Liver (tissue), 9 donors: ENCODE results near the gene ANTXR2. TPM values are rescaled to one million over a fixed set of nuclear protein-coding genes. Genes with fewer than 3 reads are reported as not detected.

Experiments used
- DNase-seq: peaks from one replicate; pipeline ENCODE4 v3.0.0-alpha.2; 2017; ENCODE audit warnings: low spot score
- H3K27ac ChIP-seq, 2 donors: one replicate each; pipeline ENCODE4 v1.7.0; 2013; ENCODE audit warnings: inconsistent platforms in 2 of 2, low read length in 2 of 2, control low read depth in 1 of 2, low read depth in 1 of 2, mild to moderate bottlenecking in 1 of 2
- H3K27me3 ChIP-seq, 4 donors: one replicate each; pipeline versions ENCODE4 v1.6.1 to v1.7.0; 2013; ENCODE audit warnings: low read length in 3 of 4, inconsistent platforms in 1 of 4, mild to moderate bottlenecking in 1 of 4, moderate library complexity in 1 of 4; ENCODE audit not compliant: control insufficient read depth in 4 of 4, insufficient read depth in 4 of 4
- H3K36me3 ChIP-seq, 4 donors: one replicate each; pipeline versions ENCODE4 v1.6.1 to v1.7.0; 2013; ENCODE audit warnings: low read length in 3 of 4, mild to moderate bottlenecking in 3 of 4, low read depth in 1 of 4, moderate library complexity in 1 of 4; ENCODE audit not compliant: control insufficient read depth in 4 of 4, insufficient read depth in 3 of 4
- H3K4me1 ChIP-seq, 4 donors: one replicate each; pipeline versions ENCODE4 v1.6.1 to v1.7.0; 2013; ENCODE audit warnings: low read length in 3 of 4, mild to moderate bottlenecking in 3 of 4, moderate library complexity in 1 of 4; ENCODE audit not compliant: control insufficient read depth in 4 of 4, insufficient read depth in 4 of 4
- H3K4me3 ChIP-seq, 3 donors: one replicate each; pipeline versions ENCODE4 v1.6.1 to v1.7.0; 2013; ENCODE audit warnings: low read length in 3 of 3, control low read depth in 1 of 3, low read depth in 1 of 3, mild to moderate bottlenecking in 1 of 3
- H3K9ac ChIP-seq, 2 donors: one replicate each; pipeline ENCODE4 v1.7.0; 2013; ENCODE audit warnings: low read length in 2 of 2, mild to moderate bottlenecking in 2 of 2, moderate library complexity in 2 of 2, control low read depth in 1 of 2, low read depth in 1 of 2
- H3K9me3 ChIP-seq, 4 donors: one replicate each; pipeline versions ENCODE4 v1.6.1 to v1.7.0; 2013; ENCODE audit warnings: low read length in 3 of 4; ENCODE audit not compliant: control insufficient read depth in 4 of 4
- EGR1 ChIP-seq, 2 donors: IDR thresholded peaks; 2 replicates each; pipeline ENCODE4 v1.6.1; 2016 to 2018; ENCODE audit warnings: antibody characterized with exemption in 2 of 2, low read depth in 2 of 2
- FOXA1 ChIP-seq: IDR thresholded peaks from 2 replicates; pipeline ENCODE4 v1.6.1; 2016; ENCODE audit warnings: antibody characterized with exemption
- FOXA2 ChIP-seq: IDR thresholded peaks from 2 replicates; pipeline ENCODE4 v1.6.1; 2016; ENCODE audit warnings: antibody characterized with exemption
- GABPA ChIP-seq, 2 donors: IDR thresholded peaks in 1 of 2; conservative IDR thresholded peaks in 1 of 2; 2 replicates each; pipeline ENCODE4 v1.6.1; 2016; ENCODE audit warnings: antibody characterized with exemption in 2 of 2, mild to moderate bottlenecking in 1 of 2, moderate library complexity in 1 of 2
- HNF4A ChIP-seq, 2 donors: conservative IDR thresholded peaks; 2 replicates each; pipeline ENCODE4 v1.6.1; 2016; ENCODE audit warnings: antibody characterized with exemption in 2 of 2, mild to moderate bottlenecking in 2 of 2
- HNF4G ChIP-seq: IDR thresholded peaks from 2 replicates; pipeline ENCODE4 v1.6.1; 2016; ENCODE audit warnings: antibody characterized with exemption
- JUND ChIP-seq, 2 donors: IDR thresholded peaks; 2 replicates each; pipeline ENCODE4 v1.6.1; 2016; ENCODE audit warnings: antibody characterized with exemption in 2 of 2
- NR2F2 ChIP-seq: IDR thresholded peaks from 2 replicates; pipeline ENCODE4 v1.6.1; 2016; ENCODE audit warnings: antibody characterized with exemption
- RAD21 ChIP-seq, 2 donors: IDR thresholded peaks; 2 replicates each; pipeline ENCODE4 v1.6.1; 2016; ENCODE audit warnings: antibody characterized with exemption in 2 of 2, mild to moderate bottlenecking in 2 of 2
- RXRA ChIP-seq, 2 donors: IDR thresholded peaks; 2 replicates each; pipeline ENCODE4 v1.6.1; 2017 to 2018; ENCODE audit warnings: antibody characterized with exemption in 2 of 2, mild to moderate bottlenecking in 1 of 2
- SP1 ChIP-seq: IDR thresholded peaks from 2 replicates; pipeline ENCODE4 v1.6.1; 2018; ENCODE audit warnings: antibody characterized with exemption, mild to moderate bottlenecking
- TAF1 ChIP-seq: conservative IDR thresholded peaks from 2 replicates; pipeline ENCODE4 v1.6.1; 2016; ENCODE audit warnings: antibody characterized with exemption, mild to moderate bottlenecking
- YY1 ChIP-seq: IDR thresholded peaks from 2 replicates; pipeline ENCODE4 v1.6.1; 2016; ENCODE audit warnings: antibody characterized with exemption, mild to moderate bottlenecking
- polyA plus RNA-seq, 2 donors: library from polyadenylated mRNA; stranded (reverse) in 1 of 2; unstranded in 1 of 2; fragments of 200-250 nt in 1 of 2; fragments of >200 nt in 1 of 2; fragmentation: Nextera tagmentation in 1 of 2; extraction: Ambion mirVana in 1 of 2; gene quantifications; one replicate each; pipeline versions ENCODE4 v1.2.1 to v1.2.3, GENCODE V29; 2013 to 2015
- total RNA-seq, 2 donors: library from RNA; depleted of rRNA; stranded (reverse); fragments of >200 nt; gene quantifications; one replicate each; pipeline ENCODE4 v1.2.3, GENCODE V29; 2014
- TF ChIP-seq, protein P1 (sequence below): IDR thresholded peaks from 2 replicates; pipeline ENCODE4 v1.6.1; 2016; ENCODE audit warnings: antibody characterized with exemption, mild to moderate bottlenecking
- TF ChIP-seq, protein P2 (sequence below): IDR thresholded peaks from 2 replicates; pipeline ENCODE4 v1.6.1; 2016; ENCODE audit warnings: antibody characterized with exemption
- TF ChIP-seq, protein P3 (sequence below): IDR thresholded peaks from 2 replicates; pipeline ENCODE4 v1.6.1; 2016; ENCODE audit warnings: antibody characterized with exemption
- TF ChIP-seq, protein P4 (sequence below): fragments of 150-350 bp; IDR thresholded peaks from 2 replicates; pipeline ENCODE4 v1.5.1; 2017; ENCODE audit warnings: improper control_type of control experiment, low read depth, low read length; ENCODE audit not compliant: missing input control
- TF ChIP-seq, protein P5 (sequence below): IDR thresholded peaks from 2 replicates; pipeline ENCODE4 v1.6.1; 2016; ENCODE audit warnings: antibody characterized with exemption
- donor health status: healthy.
- donor health status: healthy.
- donor health status: healthy.
- donor health status: healthy.
- donor health status: healthy.

ANTXR2 gene
- total and polyA plus RNA-seq, 4 donors = 16.1 to 30.5 (median 21.3) TPM

DNA sequence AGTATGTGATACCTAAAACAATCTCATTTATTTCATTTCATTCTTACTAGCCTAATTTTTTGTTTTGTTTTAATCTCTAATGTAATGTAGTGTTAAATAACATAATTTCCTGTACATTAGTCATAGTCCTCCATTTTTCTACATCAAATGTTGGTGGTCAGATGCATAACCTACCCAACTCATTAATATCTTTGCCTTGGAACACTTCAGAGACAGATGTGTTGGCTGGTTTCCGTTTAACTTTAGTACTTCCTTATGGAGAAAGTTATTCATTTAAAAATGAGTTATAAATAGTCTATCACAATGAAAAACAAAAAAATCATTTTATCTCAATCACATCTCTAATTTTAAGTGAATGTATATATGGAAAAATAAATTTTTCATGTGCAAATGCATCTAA, 190.2 kb downstream of the ANTXR2 start (continued):
- TF ChIP-seq, protein P1, sequence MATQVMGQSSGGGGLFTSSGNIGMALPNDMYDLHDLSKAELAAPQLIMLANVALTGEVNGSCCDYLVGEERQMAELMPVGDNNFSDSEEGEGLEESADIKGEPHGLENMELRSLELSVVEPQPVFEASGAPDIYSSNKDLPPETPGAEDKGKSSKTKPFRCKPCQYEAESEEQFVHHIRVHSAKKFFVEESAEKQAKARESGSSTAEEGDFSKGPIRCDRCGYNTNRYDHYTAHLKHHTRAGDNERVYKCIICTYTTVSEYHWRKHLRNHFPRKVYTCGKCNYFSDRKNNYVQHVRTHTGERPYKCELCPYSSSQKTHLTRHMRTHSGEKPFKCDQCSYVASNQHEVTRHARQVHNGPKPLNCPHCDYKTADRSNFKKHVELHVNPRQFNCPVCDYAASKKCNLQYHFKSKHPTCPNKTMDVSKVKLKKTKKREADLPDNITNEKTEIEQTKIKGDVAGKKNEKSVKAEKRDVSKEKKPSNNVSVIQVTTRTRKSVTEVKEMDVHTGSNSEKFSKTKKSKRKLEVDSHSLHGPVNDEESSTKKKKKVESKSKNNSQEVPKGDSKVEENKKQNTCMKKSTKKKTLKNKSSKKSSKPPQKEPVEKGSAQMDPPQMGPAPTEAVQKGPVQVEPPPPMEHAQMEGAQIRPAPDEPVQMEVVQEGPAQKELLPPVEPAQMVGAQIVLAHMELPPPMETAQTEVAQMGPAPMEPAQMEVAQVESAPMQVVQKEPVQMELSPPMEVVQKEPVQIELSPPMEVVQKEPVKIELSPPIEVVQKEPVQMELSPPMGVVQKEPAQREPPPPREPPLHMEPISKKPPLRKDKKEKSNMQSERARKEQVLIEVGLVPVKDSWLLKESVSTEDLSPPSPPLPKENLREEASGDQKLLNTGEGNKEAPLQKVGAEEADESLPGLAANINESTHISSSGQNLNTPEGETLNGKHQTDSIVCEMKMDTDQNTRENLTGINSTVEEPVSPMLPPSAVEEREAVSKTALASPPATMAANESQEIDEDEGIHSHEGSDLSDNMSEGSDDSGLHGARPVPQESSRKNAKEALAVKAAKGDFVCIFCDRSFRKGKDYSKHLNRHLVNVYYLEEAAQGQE = no peak
- no peak for TF ChIP-seq FOXA2
- no peak for TF ChIP-seq TAF1
- no peak for TF ChIP-seq NR2F2
- no peak for TF ChIP-seq HNF4G
- no peak for TF ChIP-seq GABPA (IDR thresholded peaks at IDR 0.05 in 1 of 2, conservative IDR thresholded peaks at IDR 0.05 in 1 of 2)
- no peak for TF ChIP-seq RXRA (IDR thresholded peaks at IDR 0.05)
- no peak for TF ChIP-seq SP1
- TF ChIP-seq HNF4A (conservative IDR thresholded peaks at IDR 0.05) = no peak
- no peak for TF ChIP-seq JUND (IDR thresholded peaks at IDR 0.05)
- TF ChIP-seq FOXA1 = no peak
- TF ChIP-seq, protein P2, sequence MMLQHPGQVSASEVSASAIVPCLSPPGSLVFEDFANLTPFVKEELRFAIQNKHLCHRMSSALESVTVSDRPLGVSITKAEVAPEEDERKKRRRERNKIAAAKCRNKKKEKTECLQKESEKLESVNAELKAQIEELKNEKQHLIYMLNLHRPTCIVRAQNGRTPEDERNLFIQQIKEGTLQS = no peak
- TF ChIP-seq EGR1 (IDR thresholded peaks at IDR 0.05; ENCODE audit: low read depth in 2 of 2) = no peak
- TF ChIP-seq RAD21 (IDR thresholded peaks at IDR 0.05) = no peak
- TF ChIP-seq, protein P3, sequence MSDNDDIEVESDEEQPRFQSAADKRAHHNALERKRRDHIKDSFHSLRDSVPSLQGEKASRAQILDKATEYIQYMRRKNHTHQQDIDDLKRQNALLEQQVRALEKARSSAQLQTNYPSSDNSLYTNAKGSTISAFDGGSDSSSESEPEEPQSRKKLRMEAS = no peak

DNA sequence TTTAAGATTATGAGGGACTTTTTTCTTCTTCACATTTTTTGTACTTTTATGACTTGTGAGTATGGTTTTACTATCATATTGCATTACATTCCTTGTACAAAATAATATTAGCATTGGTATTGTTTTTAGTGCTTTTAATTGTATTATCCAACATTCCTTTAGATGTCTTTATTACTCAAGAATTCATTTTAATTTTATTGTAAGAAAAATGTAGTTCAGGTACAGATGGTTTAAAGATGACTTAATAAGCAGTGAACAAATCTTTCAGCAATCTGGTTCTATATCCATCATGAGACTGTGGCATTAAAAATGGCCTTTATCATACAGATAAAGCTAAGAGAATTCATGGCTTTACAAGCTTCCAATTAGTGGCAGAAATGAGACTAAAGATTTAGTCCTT, 191.6 kb downstream of the ANTXR2 start:
- Histone ChIP-seq H3K9me3 (no peaks in the 10 kb centered on the region), H3K4me1 (no peaks in the 10 kb centered on the region), H3K9ac (no peak overlapping the region), H3K27ac (no peak overlapping the region), H3K36me3 (no peaks in the 10 kb centered on the region), H3K27me3 (no peaks in the 10 kb centered on the region), H3K4me3 (no peak overlapping the region)
- no peak for DNase-seq
- TF ChIP-seq NR2F2 = no peak

DNA sequence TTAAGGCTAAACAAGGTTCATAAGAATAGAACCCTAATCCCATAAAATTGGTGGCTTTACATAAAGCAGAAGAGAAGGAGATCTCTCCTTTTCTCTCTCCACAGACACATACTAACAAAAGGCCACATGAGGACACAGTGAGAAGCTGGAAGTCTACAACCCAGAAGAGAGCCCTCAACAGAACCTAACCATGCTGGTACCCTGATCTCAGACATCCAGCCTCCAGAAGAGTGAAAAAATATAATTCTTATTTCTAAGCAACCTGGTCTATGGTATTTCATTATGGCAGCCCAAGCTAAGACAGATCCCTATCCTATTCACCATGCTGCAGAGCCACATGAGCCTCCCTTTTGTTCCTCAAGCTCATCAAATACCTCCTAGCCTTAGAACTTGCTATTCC, 195.5 kb downstream of the ANTXR2 start:
- Histone ChIP-seq H3K9me3 (no peaks in the 10 kb centered on the region), H3K9ac (no peak overlapping the region), H3K36me3 (no peaks in the 10 kb centered on the region), H3K4me1 (no peaks in the 10 kb centered on the region), H3K27me3 (no peaks in the 10 kb centered on the region), H3K4me3 (no peak overlapping the region), H3K27ac (no peak overlapping the region)
- no peak for DNase-seq
- TF ChIP-seq RAD21 (IDR thresholded peaks at IDR 0.05) = no peak
- TF ChIP-seq, protein P4, sequence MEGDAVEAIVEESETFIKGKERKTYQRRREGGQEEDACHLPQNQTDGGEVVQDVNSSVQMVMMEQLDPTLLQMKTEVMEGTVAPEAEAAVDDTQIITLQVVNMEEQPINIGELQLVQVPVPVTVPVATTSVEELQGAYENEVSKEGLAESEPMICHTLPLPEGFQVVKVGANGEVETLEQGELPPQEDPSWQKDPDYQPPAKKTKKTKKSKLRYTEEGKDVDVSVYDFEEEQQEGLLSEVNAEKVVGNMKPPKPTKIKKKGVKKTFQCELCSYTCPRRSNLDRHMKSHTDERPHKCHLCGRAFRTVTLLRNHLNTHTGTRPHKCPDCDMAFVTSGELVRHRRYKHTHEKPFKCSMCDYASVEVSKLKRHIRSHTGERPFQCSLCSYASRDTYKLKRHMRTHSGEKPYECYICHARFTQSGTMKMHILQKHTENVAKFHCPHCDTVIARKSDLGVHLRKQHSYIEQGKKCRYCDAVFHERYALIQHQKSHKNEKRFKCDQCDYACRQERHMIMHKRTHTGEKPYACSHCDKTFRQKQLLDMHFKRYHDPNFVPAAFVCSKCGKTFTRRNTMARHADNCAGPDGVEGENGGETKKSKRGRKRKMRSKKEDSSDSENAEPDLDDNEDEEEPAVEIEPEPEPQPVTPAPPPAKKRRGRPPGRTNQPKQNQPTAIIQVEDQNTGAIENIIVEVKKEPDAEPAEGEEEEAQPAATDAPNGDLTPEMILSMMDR = no peak
- TF ChIP-seq HNF4G = no peak
- no peak for TF ChIP-seq HNF4A (conservative IDR thresholded peaks at IDR 0.05)
- TF ChIP-seq, protein P2 = no peak
- TF ChIP-seq, protein P1 = no peak
- no peak for TF ChIP-seq RXRA (IDR thresholded peaks at IDR 0.05)
- no peak for TF ChIP-seq FOXA2
- TF ChIP-seq, protein P5, sequence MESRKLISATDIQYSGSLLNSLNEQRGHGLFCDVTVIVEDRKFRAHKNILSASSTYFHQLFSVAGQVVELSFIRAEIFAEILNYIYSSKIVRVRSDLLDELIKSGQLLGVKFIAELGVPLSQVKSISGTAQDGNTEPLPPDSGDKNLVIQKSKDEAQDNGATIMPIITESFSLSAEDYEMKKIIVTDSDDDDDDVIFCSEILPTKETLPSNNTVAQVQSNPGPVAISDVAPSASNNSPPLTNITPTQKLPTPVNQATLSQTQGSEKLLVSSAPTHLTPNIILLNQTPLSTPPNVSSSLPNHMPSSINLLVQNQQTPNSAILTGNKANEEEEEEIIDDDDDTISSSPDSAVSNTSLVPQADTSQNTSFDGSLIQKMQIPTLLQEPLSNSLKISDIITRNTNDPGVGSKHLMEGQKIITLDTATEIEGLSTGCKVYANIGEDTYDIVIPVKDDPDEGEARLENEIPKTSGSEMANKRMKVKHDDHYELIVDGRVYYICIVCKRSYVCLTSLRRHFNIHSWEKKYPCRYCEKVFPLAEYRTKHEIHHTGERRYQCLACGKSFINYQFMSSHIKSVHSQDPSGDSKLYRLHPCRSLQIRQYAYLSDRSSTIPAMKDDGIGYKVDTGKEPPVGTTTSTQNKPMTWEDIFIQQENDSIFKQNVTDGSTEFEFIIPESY = no peak
- no peak for TF ChIP-seq JUND (IDR thresholded peaks at IDR 0.05)
- no peak for TF ChIP-seq EGR1 (IDR thresholded peaks at IDR 0.05; ENCODE audit: low read depth in 2 of 2)
- TF ChIP-seq NR2F2 = no peak
- TF ChIP-seq GABPA (IDR thresholded peaks at IDR 0.05 in 1 of 2, conservative IDR thresholded peaks at IDR 0.05 in 1 of 2) = no peak
- no peak for TF ChIP-seq YY1
